ENCODE measurements around the gene APCDD1. TPM values are rescaled to one million over a fixed set of nuclear protein-coding genes. Genes with fewer than 3 reads are reported as not detected.
"Not testable (repeated sequence)": the region's sequence is repeated elsewhere in the genome, so short reads cannot be mapped to it uniquely, and the experiment has no call there.

APCDD1 gene
- total RNA-seq, 1 experiment from 2014 or later = not detected

- no peaks in the 10 kb centered on the region for H3K9me3 ChIP-seq (ENCODE audit: control insufficient read depth in 1 of 2, insufficient read depth in 1 of 2, low read depth in 1 of 2, low read length in 2 of 2)
Measured at GRCh38 chr18:10463741-10464140, 9.3 kb downstream of the APCDD1 start.

GRCh38 chr18:10464161-10464648, 9.8 kb downstream of the APCDD1 start:
- H3K4me3 ChIP-seq (replicated peaks in 1 of 2; ENCODE audit: low read depth in 1 of 2, low read length in 2 of 2); H3K4me2 ChIP-seq (ENCODE audit: low read length); ATAC-seq; H3K9me3 ChIP-seq (ENCODE audit: control insufficient read depth in 1 of 2, insufficient read depth in 1 of 2, low read depth in 1 of 2, low read length in 2 of 2); intact Hi-C loops (cut with micrococcal nuclease); H3K9ac ChIP-seq (ENCODE audit: low read length); H3K9me2 ChIP-seq (ENCODE audit: insufficient read depth); DNase-seq (ENCODE audit: low read depth, low spot score); H3K79me2 ChIP-seq (ENCODE audit: insufficient read depth, low read length); RAD21 ChIA-PET (ENCODE audit: low non-redundant PET in 1 of 2, low total read pairs in 2 of 2, uncharacterized antibody in 2 of 2, unreplicated experiment in 2 of 2); POLR2A ChIA-PET; H4K20me1 ChIP-seq (ENCODE audit: insufficient read depth); CTCF ChIA-PET; H3K27ac ChIP-seq (ENCODE audit: low read depth, low read length); H2AFZ ChIP-seq (ENCODE audit: low read depth, low read length, poor library complexity, severe bottlenecking); H3K36me3 ChIP-seq (ENCODE audit: control insufficient read depth in 1 of 2, insufficient read depth in 2 of 2, low read length in 2 of 2); H3K4me1 ChIP-seq (ENCODE audit: control insufficient read depth in 1 of 2, insufficient read depth in 2 of 2, low read length in 2 of 2); BruUV-seq (replicated peaks): not testable (repeated sequence)
- H3K27me3 ChIP-seq (ENCODE audit: insufficient read depth, low read length) = peaks cover 41% of the 10 kb centered on the region

More at GRCh38 chr18:10463741-10464140, 9.3 kb downstream of the APCDD1 start:
- Histone ChIP-seq H3K36me3 (ENCODE audit: control insufficient read depth in 1 of 2, insufficient read depth in 2 of 2, low read length in 2 of 2) (no peaks in the 10 kb centered on the region), H3K27me3 (ENCODE audit: insufficient read depth, low read length) (peaks cover 43% of the 10 kb centered on the region), H3K79me2 (ENCODE audit: insufficient read depth, low read length) (no peaks in the 10 kb centered on the region), H3K4me3 (replicated peaks in 1 of 2; ENCODE audit: low read depth in 1 of 2, low read length in 2 of 2) (no peak overlapping the region), H3K27ac (ENCODE audit: low read depth, low read length) (no peak overlapping the region), H2AFZ (ENCODE audit: low read depth, low read length, poor library complexity, severe bottlenecking) (no peak overlapping the region), H3K9me2 (ENCODE audit: insufficient read depth) (no peaks in the 10 kb centered on the region), H3K4me1 (ENCODE audit: control insufficient read depth in 1 of 2, insufficient read depth in 2 of 2, low read length in 2 of 2) (no peaks in the 10 kb centered on the region), H3K4me2 (ENCODE audit: low read length) (no peak overlapping the region), H3K9ac (ENCODE audit: low read length) (no peak overlapping the region), H4K20me1 (ENCODE audit: insufficient read depth) (no peaks in the 10 kb centered on the region)
- RAD21 ChIA-PET (ENCODE audit: low non-redundant PET in 1 of 2, low total read pairs in 2 of 2, uncharacterized antibody in 2 of 2, unreplicated experiment in 2 of 2) = no interaction called here
- BruUV-seq (replicated peaks) = no TSS peak
- CTCF ChIA-PET = no interaction called here
- no peak for DNase-seq (ENCODE audit: low read depth, low spot score)
- no peak for ATAC-seq
- POLR2A ChIA-PET = no interaction called here
- TF ChIP-seq ZBTB33 (IDR thresholded peaks at IDR 0.05; ENCODE audit: extremely low read depth, insufficient replicate concordance, low read length) (no peak), YY1 (IDR thresholded peaks at IDR 0.05; ENCODE audit: extremely low read depth, insufficient replicate concordance, low read depth, low read length) (no peak), ATF3 (IDR thresholded peaks at IDR 0.05) (no peak), TCF7L2 (IDR thresholded peaks at IDR 0.05; ENCODE audit: borderline replicate concordance, extremely low read depth, insufficient read depth, insufficient read length) (no peak), CEBPB (IDR thresholded peaks at IDR 0.05; ENCODE audit: low read depth) (no peak), POLR2A (IDR thresholded peaks at IDR 0.05; ENCODE audit: borderline replicate concordance, extremely low read depth, insufficient read depth, insufficient read length) (no peak), SRF (IDR thresholded peaks at IDR 0.05; ENCODE audit: low read depth) (no peak), ZFX (IDR thresholded peaks at IDR 0.05) (no peak)
- intact Hi-C loops (cut with micrococcal nuclease) = no loop called here
